Activated T-cell treated with anti-CD3 and anti-CD28 coated beads, Interleukin-2, amount 50 U/mL, for 1 hour (primary cell): ENCODE data around the gene BUD31.
A peak's percentile ranks its signal among the peaks of the same experiment; 100 is the strongest.

Experiments
- DNase-seq: peaks from one replicate; pipeline ENCODE4 v3.0.0-alpha.2; 2020

BUD31 gene

DNA sequence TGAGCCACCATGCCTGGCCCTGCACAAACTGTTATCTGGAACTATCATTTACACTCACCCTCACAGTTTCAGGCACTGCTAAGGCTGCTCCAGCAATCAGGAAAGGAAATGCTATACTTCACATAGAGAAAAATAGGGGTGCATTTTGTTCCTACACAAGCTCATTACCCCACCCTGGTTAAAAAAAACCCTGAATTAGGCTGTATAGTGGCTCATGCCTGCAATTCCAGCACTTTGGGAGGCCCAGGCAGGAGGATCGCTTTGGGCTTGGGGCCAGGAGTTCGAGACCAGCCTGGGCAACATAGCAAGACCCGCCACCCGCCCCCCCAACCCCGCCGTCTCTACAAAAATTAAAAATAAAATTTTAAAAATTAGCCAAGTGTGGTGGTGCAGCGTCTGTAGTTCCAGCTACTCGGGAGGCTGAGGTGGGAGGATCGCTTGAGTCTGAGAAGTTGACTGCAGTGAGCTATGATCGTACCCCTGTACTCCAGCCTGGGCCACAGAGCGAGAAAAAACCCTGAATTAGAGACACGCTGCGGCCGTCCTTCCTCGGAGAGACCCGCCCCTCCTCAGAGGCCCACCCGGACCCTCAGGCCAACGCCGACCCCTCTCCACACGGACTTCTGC lies 29.3 kb downstream of the BUD31 start:
- no peak for DNase-seq

DNA sequence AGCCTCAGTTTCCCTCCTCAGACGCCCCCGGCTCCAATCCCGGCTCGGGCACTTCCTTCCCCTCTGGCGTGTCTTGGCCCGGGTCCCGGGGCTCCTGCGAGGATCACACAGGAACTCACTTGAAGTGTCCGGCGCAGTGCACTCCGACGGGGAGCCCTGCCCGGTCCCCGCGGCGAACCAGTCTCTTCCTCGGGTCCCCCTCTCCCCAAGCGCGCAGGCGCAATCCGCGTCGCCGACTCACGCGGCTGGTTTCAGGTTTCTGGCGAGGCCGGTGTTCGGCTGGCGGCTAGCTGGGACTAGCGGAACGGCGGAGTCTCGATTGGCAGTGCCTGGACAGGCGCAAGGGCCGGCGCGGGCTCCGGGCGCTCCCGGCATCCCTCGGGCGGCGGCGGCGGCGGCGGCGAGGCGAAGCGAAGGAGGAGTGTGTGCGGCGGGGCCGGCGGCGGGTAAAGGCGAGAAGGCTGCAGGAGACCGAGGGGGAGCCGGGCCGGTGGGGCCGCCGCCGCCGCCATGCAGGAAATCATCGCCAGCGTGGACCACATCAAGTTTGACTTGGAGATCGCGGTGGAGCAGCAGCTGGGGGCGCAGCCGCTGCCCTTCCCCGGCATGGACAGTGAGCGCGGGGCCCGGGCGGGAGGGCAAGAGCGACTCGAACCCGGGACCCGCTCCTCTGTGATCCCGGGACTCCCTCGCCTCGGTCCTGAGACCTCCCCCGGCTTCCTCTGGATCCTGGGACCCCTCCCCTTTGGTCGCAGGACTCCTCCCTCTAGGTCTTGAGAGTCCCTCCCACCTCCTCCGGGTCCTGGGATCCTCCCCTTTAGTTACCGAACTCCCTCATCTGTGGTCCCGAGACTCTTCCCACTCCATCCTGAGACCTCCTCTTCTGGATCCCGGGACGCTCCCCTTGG lies 30.1 kb downstream of the BUD31 start, which contains the start of the genes CPSF4 and PTCD1:
Gene CPSF4, plus strand, starts transcription at position 371 of the 908 bp plus-strand sequence. Its CDS starts 140 bp downstream, at position 511.
Gene PTCD1, minus strand, starts transcription at position 226 of the 908 bp plus-strand sequence. CDS start 3,556 bp downstream, outside the sequence.
- DNase-seq, result peak; percentile 87

DNA sequence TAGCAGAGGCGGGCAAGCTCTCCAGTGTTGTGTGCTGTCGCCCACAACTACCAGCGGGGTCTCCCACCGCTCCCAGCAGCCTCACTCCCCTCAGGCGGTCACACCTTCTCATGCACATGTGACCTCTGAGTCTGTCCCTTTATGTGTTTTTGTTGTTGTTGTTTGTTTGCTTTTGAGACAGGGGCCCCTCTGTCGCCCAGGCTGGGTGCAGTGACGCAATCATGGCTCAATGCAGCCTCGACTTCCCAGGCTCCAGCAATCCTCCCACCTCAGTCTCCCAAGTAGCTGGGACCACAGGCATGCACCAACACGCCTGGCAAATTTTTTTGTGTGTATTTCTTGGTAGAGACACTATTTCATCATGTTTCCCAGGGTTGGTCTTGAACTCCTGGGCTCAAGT lies 31.4 kb downstream of the BUD31 start:
- no peak for DNase-seq

DNA sequence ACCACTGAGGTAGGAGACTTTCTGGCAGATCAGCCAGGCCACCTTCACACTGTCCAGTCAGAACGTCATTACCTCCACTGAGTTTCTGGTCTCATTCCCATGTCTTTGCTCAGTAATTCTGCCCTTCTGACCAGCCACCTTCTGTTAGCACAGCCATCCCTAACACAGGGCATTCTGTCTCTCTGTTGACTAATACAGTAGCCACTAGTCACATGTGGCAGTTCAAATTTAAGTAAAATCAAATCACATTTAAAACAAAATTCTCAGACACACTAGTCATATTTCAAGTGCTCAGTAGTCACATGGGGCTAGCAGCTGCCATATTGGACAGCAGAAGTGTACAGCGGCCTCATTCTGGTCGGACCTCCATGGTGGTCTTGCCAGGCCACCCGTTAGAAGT lies 37.3 kb downstream of the BUD31 start:
- no peak for DNase-seq

DNA sequence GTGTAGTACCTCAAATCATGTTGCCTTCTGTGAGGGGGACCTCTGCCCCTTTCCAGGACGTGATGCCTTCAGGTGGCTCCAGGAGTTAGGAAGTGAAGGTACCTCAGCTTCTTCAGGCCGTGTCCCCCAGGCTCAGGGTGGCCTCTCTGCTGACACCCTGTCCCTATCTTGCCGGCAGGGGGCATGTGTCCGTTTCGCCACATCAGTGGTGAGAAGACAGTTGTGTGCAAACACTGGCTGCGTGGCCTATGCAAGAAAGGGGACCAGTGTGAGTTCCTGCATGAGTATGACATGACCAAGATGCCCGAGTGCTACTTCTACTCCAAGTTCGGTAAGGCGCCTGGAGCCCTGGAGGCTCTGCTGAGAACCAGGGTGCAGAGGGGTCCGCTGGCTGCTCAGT lies 39.2 kb downstream of the BUD31 start:
- no peak for DNase-seq

DNA sequence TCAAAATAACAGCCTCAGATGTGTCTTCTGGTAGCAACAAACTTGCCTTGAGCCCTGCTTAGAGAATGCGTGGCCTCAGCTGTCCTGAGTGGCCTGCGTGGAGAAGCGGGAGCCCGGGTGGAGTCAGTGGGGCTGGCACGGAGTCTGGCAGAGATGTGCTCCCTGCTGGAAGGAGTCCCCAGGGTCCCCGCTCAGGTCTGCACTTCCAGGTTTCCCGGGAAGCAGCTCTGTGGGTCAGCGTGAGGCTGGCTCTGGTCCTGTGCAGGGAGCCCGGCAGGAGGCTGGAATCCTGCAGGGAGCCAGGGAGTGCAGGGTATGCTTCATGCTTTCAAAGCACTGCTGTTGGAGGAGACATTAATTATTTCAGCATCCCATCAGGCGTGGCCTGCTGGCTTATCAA lies 40.1 kb downstream of the BUD31 start:
- no peak for DNase-seq

DNA sequence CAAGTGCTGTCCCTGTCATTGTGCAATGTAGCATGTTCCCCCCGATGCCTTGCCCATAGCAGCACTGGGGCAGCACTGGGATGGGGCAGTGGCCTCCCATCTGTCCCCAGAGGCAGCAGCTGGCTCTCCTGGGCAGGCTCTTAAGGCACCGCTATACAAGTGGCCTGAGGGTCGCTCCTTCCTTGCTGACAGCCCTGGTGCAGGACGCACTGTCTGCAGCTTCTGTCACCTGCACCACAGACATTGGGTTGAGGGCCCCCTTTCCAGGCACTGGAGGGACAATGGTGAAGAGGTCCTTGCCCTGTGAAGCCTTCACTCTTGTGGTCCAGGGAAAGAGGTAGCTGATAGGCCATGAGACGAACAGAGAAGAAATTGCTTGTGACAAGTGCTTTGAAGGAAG lies 40.6 kb downstream of the BUD31 start:
- no peak for DNase-seq

DNA sequence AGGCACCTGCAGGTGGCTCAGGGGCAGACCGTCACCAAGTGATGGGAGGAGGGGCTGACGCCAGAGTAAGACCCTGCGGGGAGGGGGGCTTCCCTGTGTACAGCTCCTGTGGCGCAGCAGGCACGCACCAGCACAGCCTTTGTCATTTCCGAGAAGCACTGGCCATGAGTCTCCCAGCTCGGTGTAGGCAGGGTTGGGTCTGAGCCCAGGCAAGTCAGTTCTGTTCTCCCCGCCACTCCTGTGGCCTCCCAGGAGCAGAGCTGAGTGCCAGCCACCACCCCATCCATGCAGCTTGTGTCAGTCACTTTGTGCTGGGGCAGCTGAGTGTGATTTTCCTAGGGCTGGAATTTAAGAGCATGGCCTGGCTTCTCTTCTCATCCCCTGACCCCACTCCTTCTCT lies 43.2 kb downstream of the BUD31 start:
- DNase-seq, result no peak

DNA sequence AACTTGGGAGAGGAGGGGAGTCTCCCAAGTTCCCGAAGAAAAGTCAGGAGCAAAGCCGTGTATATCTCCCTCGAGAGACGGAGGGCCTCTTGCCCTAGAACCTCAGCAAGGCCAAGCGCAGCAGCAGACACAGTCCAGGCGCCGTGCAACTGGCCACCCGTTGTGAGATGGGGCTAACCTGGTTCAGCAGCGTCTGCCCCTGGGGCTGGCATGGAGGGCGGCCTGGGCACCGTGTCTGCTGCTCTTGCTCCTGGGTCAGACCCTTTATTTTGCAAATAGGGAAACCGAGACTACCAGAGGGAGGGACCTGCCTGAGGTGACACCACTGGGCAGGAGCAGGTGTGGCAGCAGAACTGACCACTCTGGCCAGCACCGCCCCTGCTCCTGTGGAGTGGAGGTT lies 43.8 kb downstream of the BUD31 start:
- no peak for DNase-seq

DNA sequence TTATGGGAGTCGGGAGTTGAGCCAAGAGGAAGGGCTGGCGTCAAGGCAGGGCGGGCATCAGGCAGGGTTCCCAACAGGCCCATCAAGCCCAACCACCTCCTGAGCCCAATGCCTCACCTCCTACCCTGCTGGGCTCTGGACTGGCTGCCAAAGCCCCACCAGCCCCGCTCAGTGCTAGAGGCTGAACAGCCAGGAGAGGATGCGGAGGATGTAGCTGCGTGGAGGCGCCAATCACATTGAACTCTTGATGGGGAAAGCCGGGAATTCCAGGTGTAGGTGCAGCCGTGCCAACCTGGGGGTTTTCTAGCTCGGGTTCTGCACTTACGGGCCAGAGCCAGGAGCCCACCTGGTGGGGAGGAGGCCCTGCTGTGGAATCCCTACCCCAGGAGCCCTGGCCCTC lies 44.3 kb downstream of the BUD31 start:
- no peak for DNase-seq

DNA sequence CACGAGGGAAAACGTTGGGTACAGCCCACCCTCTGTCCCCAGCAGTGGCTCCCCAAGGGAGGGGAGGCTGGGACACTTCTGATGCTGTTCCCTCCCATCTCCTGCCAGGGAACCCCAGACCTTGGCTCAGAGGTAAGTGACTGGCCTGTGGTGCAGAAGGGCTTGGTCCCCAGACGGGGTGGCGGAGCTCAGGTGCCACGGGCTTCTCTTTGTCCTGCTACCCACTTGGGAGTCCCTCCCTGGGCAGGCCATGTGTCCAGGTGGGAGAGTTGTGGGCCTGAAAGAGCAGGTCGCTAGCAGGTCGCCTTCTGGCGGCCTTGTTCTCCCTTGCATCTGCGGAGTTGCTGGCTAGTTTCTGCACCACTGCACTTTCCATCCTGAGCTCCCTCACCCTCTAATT lies 47.1 kb downstream of the BUD31 start:
- no peak for DNase-seq

DNA sequence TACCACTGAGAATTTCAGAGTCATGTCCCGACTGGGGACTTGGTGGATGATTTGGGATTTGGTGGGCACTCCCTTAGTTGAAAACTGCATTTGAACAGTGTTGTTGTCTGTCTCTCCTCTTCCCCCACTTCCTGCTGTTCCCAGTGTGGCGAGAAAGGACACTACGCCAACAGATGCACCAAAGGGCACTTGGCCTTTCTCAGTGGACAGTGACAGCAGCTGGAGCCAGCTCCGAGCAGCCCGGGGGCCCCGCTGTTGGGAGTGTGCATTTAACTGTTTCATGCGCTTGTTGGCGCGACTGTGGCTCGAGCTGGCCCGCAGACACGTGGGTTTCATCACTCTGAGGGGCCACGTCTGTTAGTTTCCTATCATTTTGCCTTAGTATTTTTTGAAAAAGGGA lies 47.5 kb downstream of the BUD31 start:
- DNase-seq, result no peak

DNA sequence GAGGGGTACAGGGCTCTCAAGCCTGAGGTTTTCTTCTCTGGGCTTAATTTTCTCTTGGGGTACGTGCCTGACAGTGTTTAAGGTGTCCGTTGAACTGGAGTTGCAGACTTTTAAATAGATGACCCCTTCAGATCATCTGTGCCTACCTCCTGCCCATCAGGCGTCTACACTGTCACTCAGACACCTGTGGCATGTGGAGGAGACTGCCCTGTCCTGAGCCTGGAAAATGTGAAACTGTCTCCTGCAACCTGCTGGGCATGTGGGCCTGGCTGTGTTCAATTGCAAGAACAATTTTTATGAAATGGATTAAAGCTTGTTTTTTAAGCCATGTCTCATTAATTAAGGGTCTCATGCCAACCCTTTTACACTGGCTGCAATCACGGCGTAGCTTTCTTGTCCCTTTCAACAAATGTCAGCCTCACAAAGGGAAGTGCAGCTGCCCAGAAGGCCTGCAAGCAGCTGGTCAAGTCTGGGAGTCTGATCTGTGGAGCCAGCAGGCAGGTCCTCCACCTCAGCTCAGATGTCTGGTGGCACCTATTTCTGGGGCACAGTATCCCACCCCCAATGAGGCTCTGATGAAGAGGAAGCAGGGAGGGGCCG lies 48.4 kb downstream of the BUD31 start:
- DNase-seq, result no peak

DNA sequence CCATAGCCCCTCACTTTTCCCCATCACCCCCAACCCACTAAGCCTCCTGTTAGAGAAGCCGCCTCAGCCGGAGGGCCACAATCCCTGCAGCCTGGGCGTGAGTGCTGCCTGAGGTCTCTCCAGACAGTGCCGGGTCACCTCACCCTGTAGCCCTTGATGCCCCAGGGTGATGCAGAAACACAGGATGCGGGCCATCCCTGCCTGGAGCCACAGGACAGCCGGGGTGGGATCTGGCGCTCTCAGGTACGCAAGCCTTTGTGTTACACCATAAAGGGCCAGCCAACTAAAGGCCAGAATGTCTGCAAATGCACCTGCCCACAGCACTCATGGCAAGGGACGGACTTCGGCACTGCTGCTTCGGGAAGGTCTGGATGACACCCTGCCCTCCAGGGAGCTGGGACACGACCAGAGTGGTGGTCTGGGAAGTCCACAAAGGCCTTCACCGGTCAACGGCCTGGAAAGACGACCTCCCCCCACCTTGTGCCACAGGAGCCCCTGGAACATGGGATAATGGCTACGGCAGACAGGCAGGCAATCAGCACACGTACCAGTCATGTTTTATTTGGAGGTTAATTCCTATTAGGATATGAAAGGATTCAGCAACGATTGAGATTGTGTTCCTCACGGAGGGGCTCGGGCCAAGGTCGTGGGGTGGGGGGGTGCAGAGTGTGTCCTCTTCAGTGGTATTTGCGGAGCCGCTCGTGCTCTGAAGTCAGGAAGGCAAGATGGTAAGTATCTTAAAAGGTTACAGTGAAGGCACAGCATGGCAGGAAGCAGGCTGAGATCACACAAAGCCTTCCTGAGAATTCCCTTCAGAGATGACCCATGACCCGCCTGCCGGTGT lies 49.1 kb downstream of the BUD31 start:
- DNase-seq, result no peak

DNA sequence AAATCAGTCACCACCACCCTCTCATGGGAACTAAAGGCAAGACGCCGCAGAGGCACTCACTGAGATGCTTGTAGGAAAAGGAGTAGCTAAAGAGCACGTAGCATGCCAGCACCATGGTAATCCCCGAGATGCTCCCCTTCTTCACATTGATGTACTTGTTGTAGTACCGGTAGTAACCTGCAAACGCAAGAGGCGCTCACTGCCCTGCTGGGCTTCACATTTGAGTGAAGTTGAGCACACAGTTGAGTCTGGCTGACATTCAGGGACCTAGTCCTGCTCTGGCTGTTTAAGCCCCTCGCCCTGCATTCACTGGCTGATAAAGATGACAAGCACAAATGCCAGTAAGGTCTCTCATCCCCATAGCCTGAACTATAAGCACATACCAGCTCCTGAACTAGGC lies 50.3 kb downstream of the BUD31 start:
- DNase-seq, result peak; percentile 27

DNA sequence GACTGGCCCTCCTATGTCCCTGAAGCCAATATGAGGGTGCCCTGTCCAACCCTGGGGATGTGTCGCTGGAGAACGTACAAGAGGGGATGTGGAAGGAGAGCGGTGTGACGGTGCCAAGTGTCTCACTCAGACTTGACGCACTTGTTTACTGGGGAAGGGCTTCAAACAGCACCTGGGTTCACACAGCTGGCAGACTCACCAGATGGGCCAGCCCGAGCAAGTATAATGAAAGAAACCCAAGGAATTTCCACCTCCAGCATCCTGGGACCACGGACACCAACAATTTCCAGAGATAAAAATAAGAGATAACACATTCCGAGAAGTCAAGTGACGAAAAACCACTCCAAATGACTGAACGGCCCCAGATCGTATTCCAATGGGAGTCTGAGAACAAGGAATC lies 51.9 kb downstream of the BUD31 start:
- no peak for DNase-seq

DNA sequence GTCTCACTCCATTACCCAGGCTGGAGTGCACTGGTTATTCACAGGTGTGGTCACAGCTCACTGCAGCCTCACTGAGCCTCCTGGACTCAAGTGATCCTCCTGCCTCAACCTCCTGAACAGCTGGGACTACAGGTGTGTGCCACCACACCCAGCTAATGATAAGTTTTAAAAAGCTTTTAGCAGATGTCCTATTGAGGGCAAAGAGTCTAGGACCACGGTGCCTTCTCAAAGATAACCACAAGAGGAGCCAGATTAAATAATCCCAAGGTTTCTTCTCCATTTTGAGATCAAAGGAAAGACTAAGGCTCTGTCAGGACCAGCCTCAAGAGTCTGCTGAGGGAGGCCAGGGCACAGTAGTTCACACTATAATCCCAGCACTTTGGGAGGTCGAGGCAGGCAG lies 52.5 kb downstream of the BUD31 start:
- no peak for DNase-seq

DNA sequence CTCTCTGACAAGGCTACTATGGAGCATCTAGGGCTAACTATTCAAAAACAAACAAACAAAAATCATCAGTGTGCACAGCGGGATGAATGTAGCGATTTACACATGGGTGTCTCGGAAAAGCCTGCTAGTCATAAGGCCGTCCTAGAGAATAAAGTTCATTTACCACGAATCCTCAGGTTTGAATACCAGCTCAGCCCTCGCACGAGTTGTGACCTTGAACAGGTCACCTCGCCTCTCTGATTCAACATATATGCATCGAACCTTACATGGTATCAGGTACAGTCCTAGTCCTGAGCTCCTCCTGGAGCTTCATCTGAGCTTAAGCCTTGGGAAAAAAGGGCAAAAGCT lies 56.6 kb downstream of the BUD31 start:
- DNase-seq, result no peak

DNA sequence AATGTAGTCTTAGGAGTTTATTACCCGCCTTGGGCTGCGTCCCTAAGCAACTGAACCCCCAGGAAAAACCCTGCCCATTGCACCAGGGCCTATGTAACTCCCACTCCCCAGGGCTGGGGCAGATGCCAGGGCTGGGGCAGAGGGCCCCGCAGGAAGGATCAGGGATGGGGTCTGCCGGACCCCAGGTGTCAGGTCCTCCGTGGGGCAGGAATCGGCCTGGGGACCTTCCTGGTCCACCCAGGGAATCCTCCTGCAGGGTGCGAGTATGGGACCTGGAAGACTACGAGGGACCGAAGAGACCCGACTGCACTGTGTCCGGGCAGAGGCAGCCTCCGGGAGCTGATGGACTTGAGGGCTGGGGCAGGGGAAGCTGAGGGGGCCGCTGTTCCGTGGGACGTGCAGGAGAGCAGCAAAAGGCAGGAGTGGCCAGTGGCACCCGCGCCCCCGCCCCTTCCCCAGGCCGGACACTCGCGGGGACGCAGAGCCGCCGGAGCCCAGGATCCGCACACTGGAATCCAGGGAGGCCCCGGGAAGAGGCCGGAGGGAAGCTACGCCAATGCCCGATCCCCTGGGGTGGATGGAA lies 59.7 kb downstream of the BUD31 start:
- DNase-seq, result no peak
